K562 (cell line): ENCODE results near the gene MYADML2. TPM values are rescaled to one million over a fixed set of nuclear protein-coding genes. Genes with fewer than 3 reads are reported as not detected.

Source experiments
- BCOR ChIP-seq: fragments of 450-650 bp; IDR thresholded peaks from 2 replicates; pipeline ENCODE4 v1.6.1; 2016
- CUX1 ChIP-seq: fragments of 200-800 bp; sonication (Bioruptor generic); IDR thresholded peaks from 2 replicates; pipeline ENCODE4 v1.6.1; 2016; ENCODE audit warnings: missing genetic modification characterization, missing compliant biosample characterization
- POLR2H ChIP-seq: IDR thresholded peaks from 2 replicates; pipeline ENCODE4 v1.6.1; 2016; ENCODE audit warnings: missing genetic modification characterization, low read depth, mild to moderate bottlenecking, control low read depth, missing compliant biosample characterization, moderate library complexity
- PRPF4 ChIP-seq: fragments of 200-400 bp; formaldehyde crosslinking; IDR thresholded peaks from one replicate; pipeline ENCODE4 v1.6.1; 2017; ENCODE audit warnings: low read length, low read depth, mild to moderate bottlenecking; ENCODE audit not compliant: insufficient read depth, poor library complexity, severe bottlenecking
- TBP ChIP-seq: optimal IDR thresholded peaks from 2 replicates; pipeline ENCODE3; 2011; ENCODE audit warnings: low read depth, low read length, improper control_type of control experiment
- TEAD2 ChIP-seq: fragments of 450-650 bp; IDR thresholded peaks from 2 replicates; pipeline ENCODE4 v1.6.1; 2016; ENCODE audit warnings: missing genetic modification characterization, control low read depth, missing compliant biosample characterization
- THAP7 ChIP-seq: fragments of 250-450 bp; sonication (Bioruptor Pico); IDR thresholded peaks from 2 replicates; pipeline ENCODE4 v1.5.0; 2021
- USF1 ChIP-seq: sonication (generic); formaldehyde crosslinking; IDR thresholded peaks from 2 replicates; pipeline ENCODE4 v1.9.0; 2022; ENCODE audit warnings: mild to moderate bottlenecking, missing genetic modification reagents
- polyA plus RNA-seq, 8 experiments: library from polyadenylated mRNA; depleted of rRNA in 4 of 8; stranded (reverse) in 5 of 8; unstranded in 3 of 8; fragments of >200 nt; fragmentation: Nextera tagmentation in 2 of 8; fragmentation: Illumina TruSeq in 1 of 8; extraction: Ambion mirVana in 2 of 8; extraction: Trizol in 1 of 8; gene quantifications; 2 replicates each; pipeline versions ENCODE4 v1.2.1 to v1.2.3, GENCODE V29; 2011 to 2014; ENCODE audit warnings: inconsistent platforms in 1 of 8, missing spikeins in 1 of 8
- total RNA-seq, 7 experiments: library from RNA; depleted of rRNA in 6 of 7; stranded (reverse); fragments of >200 nt in 6 of 7; fragmentation: Illumina TruSeq in 2 of 7; extraction: Trizol in 2 of 7; gene quantifications; 2 replicates each; pipeline versions ENCODE4 v1.2.1 to v1.2.3, GENCODE V29; 2011 to 2021; ENCODE audit warnings: low replicate concordance in 1 of 7
- TF ChIP-seq, protein P1 (sequence below), 2 experiments: fragments of 450-650 bp; formaldehyde crosslinking in 1 of 2; IDR thresholded peaks; 2 replicates each; pipeline versions ENCODE4 v1.4.0 to v1.6.1; 2014 to 2020; ENCODE audit warnings: mild to moderate bottlenecking in 2 of 2, borderline replicate concordance in 1 of 2, low read depth in 1 of 2
- TF ChIP-seq, protein P2 (sequence below): fragments of 450-650 bp; IDR thresholded peaks from 2 replicates; pipeline ENCODE4 v1.6.1; 2016; ENCODE audit warnings: antibody characterized with exemption

The MYADML2 gene
- total and polyA plus RNA-seq, 9 of the 15 experiments (the other 6 are each of a cell fraction or from before 2014, with no cell fraction given), result not detected

- no peak for TF ChIP-seq THAP7 (CRISPR knock-in tag)
- no peak for TF ChIP-seq TEAD2 (tag)
- no peak for TF ChIP-seq POLR2H (tag)
- TF ChIP-seq BCOR, result no peak
- TF ChIP-seq, protein P1, sequence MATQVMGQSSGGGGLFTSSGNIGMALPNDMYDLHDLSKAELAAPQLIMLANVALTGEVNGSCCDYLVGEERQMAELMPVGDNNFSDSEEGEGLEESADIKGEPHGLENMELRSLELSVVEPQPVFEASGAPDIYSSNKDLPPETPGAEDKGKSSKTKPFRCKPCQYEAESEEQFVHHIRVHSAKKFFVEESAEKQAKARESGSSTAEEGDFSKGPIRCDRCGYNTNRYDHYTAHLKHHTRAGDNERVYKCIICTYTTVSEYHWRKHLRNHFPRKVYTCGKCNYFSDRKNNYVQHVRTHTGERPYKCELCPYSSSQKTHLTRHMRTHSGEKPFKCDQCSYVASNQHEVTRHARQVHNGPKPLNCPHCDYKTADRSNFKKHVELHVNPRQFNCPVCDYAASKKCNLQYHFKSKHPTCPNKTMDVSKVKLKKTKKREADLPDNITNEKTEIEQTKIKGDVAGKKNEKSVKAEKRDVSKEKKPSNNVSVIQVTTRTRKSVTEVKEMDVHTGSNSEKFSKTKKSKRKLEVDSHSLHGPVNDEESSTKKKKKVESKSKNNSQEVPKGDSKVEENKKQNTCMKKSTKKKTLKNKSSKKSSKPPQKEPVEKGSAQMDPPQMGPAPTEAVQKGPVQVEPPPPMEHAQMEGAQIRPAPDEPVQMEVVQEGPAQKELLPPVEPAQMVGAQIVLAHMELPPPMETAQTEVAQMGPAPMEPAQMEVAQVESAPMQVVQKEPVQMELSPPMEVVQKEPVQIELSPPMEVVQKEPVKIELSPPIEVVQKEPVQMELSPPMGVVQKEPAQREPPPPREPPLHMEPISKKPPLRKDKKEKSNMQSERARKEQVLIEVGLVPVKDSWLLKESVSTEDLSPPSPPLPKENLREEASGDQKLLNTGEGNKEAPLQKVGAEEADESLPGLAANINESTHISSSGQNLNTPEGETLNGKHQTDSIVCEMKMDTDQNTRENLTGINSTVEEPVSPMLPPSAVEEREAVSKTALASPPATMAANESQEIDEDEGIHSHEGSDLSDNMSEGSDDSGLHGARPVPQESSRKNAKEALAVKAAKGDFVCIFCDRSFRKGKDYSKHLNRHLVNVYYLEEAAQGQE (IDR thresholded peaks at IDR 0.05; ENCODE audit: borderline replicate concordance), result no peak
- TF ChIP-seq, protein P1 (CRISPR knock-in tag; IDR thresholded peaks at IDR 0.05; ENCODE audit: low read depth), result no peak
- TF ChIP-seq TBP, result no peak
- TF ChIP-seq, protein P2, sequence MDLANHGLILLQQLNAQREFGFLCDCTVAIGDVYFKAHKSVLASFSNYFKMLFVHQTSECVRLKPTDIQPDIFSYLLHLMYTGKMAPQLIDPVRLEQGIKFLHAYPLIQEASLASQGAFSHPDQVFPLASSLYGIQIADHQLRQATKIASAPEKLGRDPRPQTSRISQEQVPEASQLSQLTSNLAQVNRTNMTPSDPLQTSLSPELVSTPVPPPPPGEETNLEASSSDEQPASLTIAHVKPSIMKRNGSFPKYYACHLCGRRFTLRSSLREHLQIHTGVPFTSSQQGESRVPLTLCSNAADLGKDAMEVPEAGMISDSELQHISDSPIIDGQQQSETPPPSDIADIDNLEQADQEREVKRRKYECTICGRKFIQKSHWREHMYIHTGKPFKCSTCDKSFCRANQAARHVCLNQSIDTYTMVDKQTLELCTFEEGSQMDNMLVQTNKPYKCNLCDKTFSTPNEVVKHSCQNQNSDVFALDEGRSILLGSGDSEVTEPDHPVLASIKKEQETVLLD, result no peak
- no peak for TF ChIP-seq CUX1 (CRISPR knock-in tag)
- TF ChIP-seq PRPF4, result peak; percentile 15
- no peak for TF ChIP-seq USF1 (CRISPR knock-in tag)
These were observed 19.8 kb downstream of the MYADML2 start (continued) for GRCh38 chr17:81927152-81927652.
